ENCODE data around the gene PGBD5.
"Not testable (repeated sequence)": the region's sequence is repeated elsewhere in the genome, so short reads cannot be mapped to it uniquely, and the experiment has no call there.

PGBD5 gene

GRCh38 chr1:230426246-230427093 is at the start of gene PGBD5:
Gene PGBD5, minus strand, starts transcription at chr1:230426332. Its CDS starts 404 bp downstream, at chr1:230425928.
- DNase-seq (ENCODE audit: low spot score): peak; percentile 3

- not testable (repeated sequence) for DNase-seq (ENCODE audit: low spot score)
These were observed 48.8 kb upstream of the PGBD5 start for GRCh38 chr1:230474924-230475323.

DNA sequence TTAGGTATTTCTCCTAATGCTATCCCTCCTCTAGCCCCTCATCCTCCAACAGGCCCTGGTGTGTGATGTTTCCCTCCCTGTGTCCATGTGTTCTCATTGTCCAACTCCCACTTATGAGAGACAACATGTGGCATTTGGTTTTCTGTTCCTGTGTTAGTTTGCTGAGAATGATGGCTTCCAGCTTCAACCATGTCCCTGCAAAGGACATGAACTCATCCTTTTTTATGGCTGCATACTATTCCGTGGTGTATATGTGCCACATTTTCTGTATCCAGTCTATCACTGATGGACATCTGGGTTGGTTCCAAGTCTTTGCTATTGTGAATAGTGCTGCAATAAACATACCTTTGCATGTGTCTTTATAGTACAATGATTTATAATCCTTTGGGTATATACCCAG is 44.6 kb upstream of the PGBD5 start:
- not testable (repeated sequence) for DNase-seq (ENCODE audit: low spot score)

DNA sequence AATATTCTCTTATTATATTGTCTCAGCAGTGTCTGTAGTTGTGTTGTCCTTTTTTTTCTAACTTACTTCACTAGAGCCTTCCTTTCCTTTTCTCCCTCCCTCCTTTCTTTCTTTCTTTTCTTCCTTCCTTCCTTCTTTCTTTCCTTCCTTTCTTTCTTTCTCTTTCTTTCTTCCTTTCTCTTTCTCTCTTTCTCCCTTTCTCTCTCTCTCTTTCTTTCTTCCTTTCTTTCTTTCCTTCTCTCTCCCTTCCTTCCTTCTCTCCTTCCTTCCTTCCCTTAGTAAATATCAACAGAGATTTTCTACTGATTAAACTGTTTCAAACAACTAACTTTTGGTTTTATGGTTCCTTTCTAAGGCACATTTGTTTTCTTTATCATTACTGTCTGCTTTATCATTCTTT is 43.1 kb upstream of the PGBD5 start:
- DNase-seq (ENCODE audit: low spot score): no peak

DNA sequence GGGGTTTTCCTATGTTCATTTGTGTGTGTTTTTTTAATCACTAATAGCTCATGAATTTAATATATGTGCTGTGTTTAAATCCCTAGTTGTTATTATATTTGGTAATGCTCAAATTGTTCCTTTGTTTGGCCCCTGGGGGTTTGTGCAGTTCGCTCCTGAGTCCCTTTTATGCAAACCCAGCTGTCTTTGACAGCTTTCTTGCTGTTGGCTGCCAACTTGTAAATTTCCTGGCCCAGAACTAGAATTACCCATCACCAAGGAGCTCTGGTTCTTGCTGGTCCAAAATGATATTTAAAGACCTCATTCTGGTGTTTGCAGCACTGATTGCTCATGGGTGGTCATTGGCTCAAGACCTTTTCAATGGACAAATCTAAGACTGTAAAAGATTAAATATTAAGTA is 39.6 kb upstream of the PGBD5 start:
- DNase-seq (ENCODE audit: low spot score): no peak

GRCh38 chr1:230464671-230465070 is 38.5 kb upstream of the PGBD5 start:
- no peak for DNase-seq (ENCODE audit: low spot score)

- no peak for DNase-seq (ENCODE audit: low spot score)
These were observed 37.6 kb upstream of the PGBD5 start for GRCh38 chr1:230463760-230464159.

- no peak for DNase-seq (ENCODE audit: low spot score)
These were observed 37.2 kb upstream of the PGBD5 start for GRCh38 chr1:230463326-230463725.

DNA sequence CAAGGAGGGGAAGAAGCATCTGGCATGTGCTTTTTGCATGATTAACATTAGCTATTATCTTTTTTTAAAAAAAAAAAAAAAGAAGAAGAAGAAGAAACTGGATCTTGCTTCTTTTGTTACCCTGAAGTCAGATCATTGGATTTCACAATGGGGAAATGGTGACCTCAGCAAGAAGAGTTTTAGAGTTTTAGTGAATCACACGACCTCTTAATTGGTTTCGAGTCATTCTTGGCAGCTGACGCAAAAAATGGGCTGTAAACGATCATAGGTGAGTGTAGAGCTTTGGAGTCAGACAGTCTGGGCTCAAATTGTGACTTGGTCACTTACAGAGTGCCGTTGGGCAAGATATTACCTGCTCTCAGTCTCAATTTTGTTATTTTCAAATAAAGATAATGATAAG is 33.3 kb upstream of the PGBD5 start:
- no peak for DNase-seq (ENCODE audit: low spot score)

DNA sequence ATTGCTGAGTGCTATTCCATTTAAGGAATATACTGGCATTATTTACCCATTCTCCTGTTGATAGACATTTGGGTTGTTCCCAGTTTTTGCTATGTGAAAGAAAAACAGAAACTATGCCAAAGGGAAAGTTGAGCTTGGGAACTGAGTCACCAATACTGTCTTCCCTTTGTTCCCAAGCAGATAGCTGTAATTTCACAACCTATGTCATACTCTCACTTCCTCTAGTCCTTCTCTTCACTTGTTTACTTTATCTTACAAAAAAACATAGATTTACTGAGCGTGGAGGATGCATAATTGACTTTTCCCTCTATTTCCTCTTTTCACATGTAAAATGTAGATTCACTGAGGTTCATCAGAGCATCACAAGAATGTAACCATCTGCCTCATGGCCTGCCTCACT is 32.4 kb upstream of the PGBD5 start:
- DNase-seq (ENCODE audit: low spot score): no peak

DNA sequence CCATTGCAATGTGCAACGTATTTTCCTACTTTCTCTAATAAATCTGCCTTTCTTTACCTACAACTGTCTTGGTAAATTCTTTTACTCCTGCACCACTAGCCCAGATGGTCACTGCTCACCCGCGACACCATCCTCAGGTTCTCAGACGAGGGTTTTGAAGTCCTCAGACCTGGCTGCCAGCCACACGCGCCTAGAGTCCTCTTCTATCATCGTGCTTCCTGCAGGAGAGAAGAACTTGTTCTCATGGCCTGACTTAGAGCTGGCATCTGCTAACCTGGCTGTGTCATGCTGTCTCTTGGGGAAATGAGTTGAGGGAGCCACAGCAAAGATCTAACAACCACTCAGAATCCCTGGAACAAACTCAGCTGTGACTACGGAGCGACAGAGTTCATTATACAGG is 30.3 kb upstream of the PGBD5 start:
- no peak for DNase-seq (ENCODE audit: low spot score)

- DNase-seq (ENCODE audit: low spot score): no peak
These were observed 29.2 kb upstream of the PGBD5 start for GRCh38 chr1:230455291-230455690.

DNA sequence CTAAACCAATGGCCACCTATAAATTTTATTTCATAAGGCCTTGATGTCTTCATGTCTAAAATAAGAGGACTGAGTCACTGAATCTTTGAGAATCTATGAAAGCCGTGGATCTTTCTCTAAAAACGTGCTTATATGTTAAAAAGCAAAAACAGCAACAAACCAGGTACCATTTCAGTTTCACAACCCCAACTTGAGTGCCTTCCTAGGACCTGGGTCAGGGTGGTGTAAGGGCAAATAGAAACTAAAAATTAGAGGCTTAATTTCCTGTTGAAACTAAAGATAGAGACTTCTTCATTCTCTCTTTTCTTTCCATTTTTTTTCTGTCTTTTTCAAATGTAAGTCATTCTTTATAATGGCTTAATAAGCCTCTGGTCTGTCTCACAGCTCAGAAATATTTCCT is 27.2 kb upstream of the PGBD5 start:
- no peak for DNase-seq (ENCODE audit: low spot score)

DNA sequence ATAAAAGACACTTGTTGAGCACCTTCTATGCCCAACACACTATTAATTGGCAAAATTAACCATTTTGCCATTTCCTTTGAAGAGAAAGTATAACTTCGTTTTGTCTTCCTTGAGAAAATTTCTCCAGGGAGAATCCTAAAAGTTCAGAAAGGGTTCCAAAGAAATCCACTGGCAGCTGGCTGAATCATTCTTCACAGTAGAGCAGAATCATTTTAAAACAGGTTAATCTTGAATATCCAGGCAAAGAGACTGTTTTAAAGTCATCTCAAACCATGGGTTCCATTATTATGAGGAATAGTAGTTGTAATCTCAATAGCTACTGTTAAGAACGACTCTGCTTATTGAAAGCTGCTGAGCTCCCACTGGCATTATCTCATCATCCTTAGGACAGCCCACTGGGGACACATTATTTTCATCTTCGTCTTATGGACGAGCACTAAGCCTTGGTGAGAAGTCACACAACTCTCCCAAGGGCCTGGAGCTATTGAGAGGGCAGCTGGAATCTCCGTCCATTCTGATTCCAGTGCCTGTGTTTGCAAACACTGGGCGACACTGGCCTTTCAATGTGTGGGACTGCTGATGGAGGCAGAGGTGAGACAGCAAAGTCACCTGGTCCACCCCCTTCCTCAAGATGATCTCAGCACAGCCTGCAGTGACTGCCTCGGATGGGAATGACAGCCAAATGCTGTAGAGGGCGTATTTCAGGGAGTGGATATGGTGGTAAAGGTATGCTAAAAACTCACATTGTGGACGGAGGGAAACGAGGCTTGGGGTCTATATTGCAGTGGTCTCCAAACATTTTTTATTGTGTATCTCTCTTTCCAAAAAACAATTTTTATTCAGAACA is 15.3 kb upstream of the PGBD5 start:
- DNase-seq (ENCODE audit: low spot score): no peak

DNA sequence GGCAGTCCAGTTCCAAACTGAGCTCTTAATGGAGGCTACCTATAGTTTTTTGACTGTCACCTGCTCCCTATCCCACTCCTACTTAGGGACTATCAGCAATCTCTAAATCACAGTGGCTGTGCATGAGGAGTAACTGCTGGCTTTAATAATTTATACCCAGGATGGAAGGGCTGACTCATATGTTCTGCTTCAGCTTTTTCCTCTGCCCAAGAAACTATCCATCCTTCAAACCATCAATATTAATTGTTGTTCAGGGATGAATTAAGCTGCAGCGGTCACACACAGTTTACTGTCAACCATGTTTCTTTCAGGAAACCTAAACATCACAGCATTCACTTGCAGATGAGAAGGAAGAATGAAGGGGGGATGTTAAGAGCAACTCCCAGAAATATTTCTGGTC is 9.0 kb upstream of the PGBD5 start:
- no peak for DNase-seq (ENCODE audit: low spot score)

GRCh38 chr1:230431527-230431926 is 5.4 kb upstream of the PGBD5 start:
- DNase-seq (ENCODE audit: low spot score): no peak

GRCh38 chr1:230430499-230430898 is 4.4 kb upstream of the PGBD5 start:
- DNase-seq (ENCODE audit: low spot score): no peak

GRCh38 chr1:230429067-230429735 is 3.1 kb upstream of the PGBD5 start:
- no peak for DNase-seq (ENCODE audit: low spot score)

- no peak for DNase-seq (ENCODE audit: low spot score)
These were observed 1.8 kb upstream of the PGBD5 start for GRCh38 chr1:230427981-230428380.

DNA sequence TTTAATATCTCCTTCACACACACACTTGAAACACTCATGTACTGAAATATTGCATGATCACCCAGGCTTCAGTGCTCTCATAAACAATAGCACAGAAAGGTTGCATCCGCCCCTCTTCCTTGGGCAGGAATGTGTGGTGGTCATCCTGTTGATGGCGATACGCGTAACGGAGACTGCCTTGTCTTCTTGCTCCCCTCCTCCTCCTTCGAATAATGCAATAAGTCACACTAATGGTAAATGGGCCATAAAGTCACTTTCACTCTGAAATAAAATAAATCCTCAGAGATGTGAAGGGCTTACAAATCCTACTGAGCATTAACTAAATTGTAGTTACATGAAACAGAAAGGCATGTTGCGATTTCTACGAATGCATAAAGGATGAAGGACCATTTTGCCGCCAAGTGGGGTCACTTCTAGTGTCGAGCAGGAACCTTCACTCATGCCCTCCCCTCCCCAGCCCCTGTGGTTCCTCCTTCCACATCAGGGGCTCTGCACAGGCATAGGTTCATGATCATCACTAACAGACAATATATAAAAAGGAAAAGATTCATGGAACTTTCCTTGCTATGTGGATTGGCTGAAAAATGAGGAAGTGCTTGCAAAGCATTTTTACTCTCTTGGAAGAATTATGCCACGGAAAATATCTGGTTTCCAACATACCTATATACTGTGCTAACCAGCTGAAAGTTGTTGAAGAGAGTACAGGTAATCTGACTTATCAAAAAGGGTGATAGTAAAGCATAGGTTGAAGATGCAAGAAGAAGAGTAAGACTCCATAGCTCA is 1.2 kb upstream of the PGBD5 start:
- no peak for DNase-seq (ENCODE audit: low spot score)

DNA sequence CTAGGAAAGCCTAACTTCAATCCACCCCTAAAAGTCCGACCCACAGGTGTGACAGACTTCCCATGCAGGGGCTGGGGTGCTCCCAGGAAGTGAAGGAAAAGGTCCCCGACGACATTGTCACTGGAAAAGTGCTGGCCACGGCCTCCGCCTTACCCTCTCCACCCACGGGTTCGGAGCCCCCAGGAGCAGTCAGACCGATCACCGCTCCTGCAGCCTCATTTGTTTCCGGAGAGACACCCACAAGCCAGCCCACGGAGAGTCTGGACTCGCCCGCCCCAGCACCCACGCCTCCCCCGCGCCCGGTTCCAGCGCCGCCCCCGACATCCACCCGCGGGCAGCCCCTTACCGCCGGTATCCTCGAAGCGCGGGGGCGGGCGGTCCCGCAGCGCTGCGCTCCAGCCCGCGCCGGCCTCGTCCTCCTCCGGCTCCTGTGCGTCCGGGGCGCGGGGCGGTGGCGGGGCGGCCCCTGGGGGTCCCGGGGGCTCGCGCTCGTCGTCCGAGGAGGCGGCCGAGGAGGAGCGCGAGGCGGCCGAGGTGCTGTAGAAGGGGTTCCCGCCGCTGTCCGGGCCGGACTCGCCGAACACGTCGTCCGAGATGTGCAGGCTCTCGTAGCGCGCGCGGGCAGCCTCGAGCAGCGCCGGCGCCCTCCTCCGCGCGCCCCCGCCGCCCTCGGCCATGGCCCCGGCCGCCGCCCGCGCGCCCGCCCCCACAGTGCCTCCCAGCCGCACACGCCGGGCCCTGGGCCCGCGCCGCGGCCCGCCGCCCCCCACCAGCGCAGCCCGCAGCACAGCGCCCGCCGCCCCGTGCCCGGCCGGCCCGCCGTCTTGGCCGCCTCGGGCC is 660 bp downstream of the PGBD5 start:
- no peak for DNase-seq (ENCODE audit: low spot score)
